HFFc6 (cell line): ENCODE results near the gene SDK2. TPM values are rescaled to one million over a fixed set of nuclear protein-coding genes. Genes with fewer than 3 reads are reported as not detected.

Experiments used
- DNase-seq: peaks from one replicate; pipeline ENCODE4 v3.0.0-alpha.2; 2018
- H3K27ac Mint-ChIP-seq: 2 replicates; pipeline ENCODE4 v1.8.0; 2020; ENCODE audit warnings: mild to moderate bottlenecking, mixed read lengths
- H3K27me3 Mint-ChIP-seq: 2 replicates; pipeline ENCODE4 v1.8.0; 2021; ENCODE audit warnings: mild to moderate bottlenecking, moderate library complexity, mixed read lengths; ENCODE audit not compliant: insufficient read depth
- H3K36me3 Mint-ChIP-seq: 2 replicates; pipeline ENCODE4 v1.8.0; 2021; ENCODE audit warnings: low read depth, mixed read lengths
- H3K4me1 Mint-ChIP-seq: 2 replicates; pipeline ENCODE4 v1.8.0; 2020; ENCODE audit warnings: low read depth, mixed read lengths
- H3K4me3 Mint-ChIP-seq: 2 replicates; pipeline ENCODE4 v1.8.0; 2020; ENCODE audit warnings: mild to moderate bottlenecking, moderate library complexity, mixed read lengths
- H3K9me3 Mint-ChIP-seq: 2 replicates; pipeline ENCODE4 v1.8.0; 2020; ENCODE audit warnings: mild to moderate bottlenecking, mixed read lengths
- CTCF ChIP-seq: fragments of 200-600 bp; sonication (generic); IDR thresholded peaks from 2 replicates; pipeline ENCODE4 v1.5.0; 2021; ENCODE audit warnings: antibody characterized with exemption, mild to moderate bottlenecking
- total RNA-seq, 6 experiments: library from RNA; stranded (reverse); fragmentation: NEBNext Ultra II Directional; extraction: Animal tissue kit (Norgen Biotek cat#: 25700); gene quantifications; 2 replicates in 1 of 6; 3 replicates in 5 of 6; pipeline ENCODE4 v1.2.3, GENCODE V29; 2021

SDK2 gene
- total RNA-seq, 6 experiments from 2014 or later, result 0.03 TPM; not detected in 4

GRCh38 chr17:73639322-73639721 is 4.9 kb downstream of the SDK2 start:
- peaks cover 2% of the 10 kb centered on the region; the same call in 1 of the 2 replicates for H3K27me3 Mint-ChIP-seq
- no peak for DNase-seq
- no peak overlapping the region for H3K4me3 Mint-ChIP-seq
- H3K9me3 Mint-ChIP-seq, result peaks cover 38% of the 10 kb centered on the region
- no peaks in the 10 kb centered on the region; the same call in 1 of the 2 replicates for H3K36me3 Mint-ChIP-seq
- H3K4me1 Mint-ChIP-seq, result no peaks in the 10 kb centered on the region
- TF ChIP-seq CTCF, result no peak
- H3K27ac Mint-ChIP-seq, result no peak overlapping the region

- Mint-ChIP-seq H3K27ac (no peak overlapping the region), H3K27me3 (peaks cover 2% of the 10 kb centered on the region; the same call in 1 of the 2 replicates), H3K9me3 (peaks cover 42% of the 10 kb centered on the region), H3K36me3 (peaks cover 2% of the 10 kb centered on the region; the same call in 1 of the 2 replicates), H3K4me3 (no peak overlapping the region), H3K4me1 (no peaks in the 10 kb centered on the region)
- DNase-seq, result no peak
- no peak for TF ChIP-seq CTCF
Measured at GRCh38 chr17:73638556-73638955, 5.7 kb downstream of the SDK2 start.

- Mint-ChIP-seq H3K27ac (no peak overlapping the region), H3K4me3 (no peak overlapping the region), H3K9me3 (peaks cover 46% of the 10 kb centered on the region), H3K4me1 (no peaks in the 10 kb centered on the region), H3K36me3 (peaks cover 4% of the 10 kb centered on the region; the same call in 1 of the 2 replicates), H3K27me3 (peaks cover 2% of the 10 kb centered on the region; the same call in 1 of the 2 replicates)
- DNase-seq, result no peak
- no peak for TF ChIP-seq CTCF
Measured at GRCh38 chr17:73637866-73638265, 6.4 kb downstream of the SDK2 start.

- TF ChIP-seq CTCF, result no peak
- no peak for DNase-seq
- no peak overlapping the region for H3K27ac Mint-ChIP-seq
- H3K36me3 Mint-ChIP-seq, result peaks cover 4% of the 10 kb centered on the region; the same call in 1 of the 2 replicates
- H3K4me3 Mint-ChIP-seq, result no peak overlapping the region
- H3K4me1 Mint-ChIP-seq, result no peaks in the 10 kb centered on the region
- peaks cover 51% of the 10 kb centered on the region for H3K9me3 Mint-ChIP-seq
- H3K27me3 Mint-ChIP-seq, result peaks cover 2% of the 10 kb centered on the region; the same call in 1 of the 2 replicates
Measured at GRCh38 chr17:73635101-73635817, 9.0 kb downstream of the SDK2 start.

GRCh38 chr17:73634629-73635028 is 9.6 kb downstream of the SDK2 start:
- peaks cover 2% of the 10 kb centered on the region; the same call in 1 of the 2 replicates for H3K27me3 Mint-ChIP-seq
- no peak overlapping the region for H3K4me3 Mint-ChIP-seq
- DNase-seq, result no peak
- peaks cover 51% of the 10 kb centered on the region for H3K9me3 Mint-ChIP-seq
- no peak overlapping the region for H3K27ac Mint-ChIP-seq
- no peaks in the 10 kb centered on the region for H3K4me1 Mint-ChIP-seq
- peaks cover 4% of the 10 kb centered on the region; the same call in 1 of the 2 replicates for H3K36me3 Mint-ChIP-seq
- no peak for TF ChIP-seq CTCF
